ENCODE data around the gene GPC5.

GRCh38 chr13:91950803-91951202 is 552.4 kb downstream of the GPC5 start:
- TF ChIP-seq POLR2AphosphoS5 (IDR thresholded peaks at IDR 0.05; ENCODE audit: low read depth, low read length) (no peak), SIN3A (IDR thresholded peaks at IDR 0.05; ENCODE audit: borderline replicate concordance, insufficient read depth, low read length) (no peak)

Data from PFSK-1 (cell line).